Mucosa of rectum (tissue), 2 donors: ENCODE data around the gene ATP5ME.
"Not testable (repeated sequence)": the region's sequence is repeated elsewhere in the genome, so short reads cannot be mapped to it uniquely, and the experiment has no call there.

Experiments used
- H3K27ac ChIP-seq, 2 donors: one replicate each; pipeline ENCODE4 v1.7.0; 2013; ENCODE audit warnings: inconsistent platforms in 2 of 2, low read depth in 2 of 2, low read length in 2 of 2
- H3K27me3 ChIP-seq, 2 donors: one replicate each; pipeline ENCODE4 v1.7.0; 2013; ENCODE audit warnings: low read length in 2 of 2; ENCODE audit not compliant: control insufficient read depth in 2 of 2, insufficient read depth in 2 of 2
- H3K36me3 ChIP-seq, 2 donors: one replicate each; pipeline ENCODE4 v1.7.0; 2013; ENCODE audit warnings: low read length in 2 of 2; ENCODE audit not compliant: control insufficient read depth in 2 of 2, insufficient read depth in 2 of 2
- H3K4me1 ChIP-seq, 2 donors: one replicate each; pipeline ENCODE4 v1.7.0; 2013; ENCODE audit warnings: low read length in 2 of 2, mild to moderate bottlenecking in 1 of 2; ENCODE audit not compliant: control insufficient read depth in 2 of 2, insufficient read depth in 2 of 2
- H3K4me3 ChIP-seq, 2 donors: one replicate each; pipeline ENCODE4 v1.7.0; 2013; ENCODE audit warnings: low read length in 2 of 2
- H3K9ac ChIP-seq, 2 donors: one replicate each; pipeline ENCODE4 v1.7.0; 2013; ENCODE audit warnings: low read length in 2 of 2, low read depth in 1 of 2, mild to moderate bottlenecking in 1 of 2
- H3K9me3 ChIP-seq, 2 donors: one replicate each; pipeline ENCODE4 v1.7.0; 2013; ENCODE audit warnings: low read length in 2 of 2; ENCODE audit not compliant: control insufficient read depth in 2 of 2
- donor health status: healthy.
- donor health status: Normal muscosa, but diverticular disease.

The ATP5ME gene

GRCh38 chr4:705278-706082, 31.4 kb upstream of the ATP5ME start, which contains the start of gene PCGF3:
Gene PCGF3, plus strand, starts transcription at chr4:705832. Its CDS starts 27,849 bp downstream, at chr4:733681.
- H3K27me3 ChIP-seq = no peaks in the 10 kb centered on the region
- peak within 1 kb of the TSS; percentile 91 to 96 for H3K9ac ChIP-seq
- H3K27ac ChIP-seq = peak within 1 kb of the TSS; percentile 68 to 76
- peak within 1 kb of the TSS; percentile 81 to 85 for H3K4me3 ChIP-seq
- H3K9me3 ChIP-seq = no peaks in the 10 kb centered on the region
- H3K36me3 ChIP-seq = no peaks in the 10 kb centered on the region
- H3K4me1 ChIP-seq = peaks cover 16 to 17% of the 10 kb centered on the region in 2 donors

- no peaks in the 10 kb centered on the region for H3K27me3 ChIP-seq
- H3K27ac ChIP-seq = peak overlapping the region; percentile 50 to 70
- H3K4me1 ChIP-seq = peaks cover 16 to 17% of the 10 kb centered on the region in 2 donors
- no peaks in the 10 kb centered on the region for H3K9me3 ChIP-seq
- peak overlapping the region; percentile 68 to 81 for H3K4me3 ChIP-seq
- no peaks in the 10 kb centered on the region for H3K36me3 ChIP-seq
- peak overlapping the region; percentile 73 to 81 for H3K9ac ChIP-seq
These were observed 30.8 kb upstream of the ATP5ME start for GRCh38 chr4:704971-705277.

GRCh38 chr4:704198-704891, 30.3 kb upstream of the ATP5ME start:
- no peak overlapping the region for H3K27ac ChIP-seq
- no peak overlapping the region for H3K9ac ChIP-seq
- H3K4me1 ChIP-seq = peaks cover 16 to 17% of the 10 kb centered on the region in 2 donors
- H3K36me3 ChIP-seq = no peaks in the 10 kb centered on the region
- no peaks in the 10 kb centered on the region for H3K27me3 ChIP-seq
- H3K9me3 ChIP-seq = no peaks in the 10 kb centered on the region
- no peak overlapping the region for H3K4me3 ChIP-seq

GRCh38 chr4:703336-704197, 29.5 kb upstream of the ATP5ME start:
- Histone ChIP-seq H3K27me3 (no peaks in the 10 kb centered on the region), H3K4me1 (peaks cover 14 to 17% of the 10 kb centered on the region in 2 donors), H3K9me3 (no peaks in the 10 kb centered on the region), H3K27ac (no peak overlapping the region), H3K9ac (no peak overlapping the region), H3K36me3 (no peaks in the 10 kb centered on the region), H3K4me3 (no peak overlapping the region)

- Histone ChIP-seq H3K4me1 (peaks cover 10 to 11% of the 10 kb centered on the region in 2 donors), H3K27ac (no peak overlapping the region)
These were observed 28.6 kb upstream of the ATP5ME start for GRCh38 chr4:702618-703048.

GRCh38 chr4:700587-701264, 26.6 kb upstream of the ATP5ME start:
- no peaks in the 10 kb centered on the region for H3K36me3 ChIP-seq
- H3K4me1 ChIP-seq = peaks cover 5 to 6% of the 10 kb centered on the region in 2 donors
- H3K4me3 ChIP-seq = no peak overlapping the region
- H3K27me3 ChIP-seq = no peaks in the 10 kb centered on the region
- no peaks in the 10 kb centered on the region for H3K9me3 ChIP-seq
- no peak overlapping the region for H3K27ac ChIP-seq
- H3K9ac ChIP-seq = no peak overlapping the region

More at GRCh38 chr4:702618-703048, 28.6 kb upstream of the ATP5ME start:
- H3K9ac ChIP-seq = no peak overlapping the region
- no peaks in the 10 kb centered on the region for H3K36me3 ChIP-seq
- no peaks in the 10 kb centered on the region for H3K27me3 ChIP-seq
- H3K4me3 ChIP-seq = no peak overlapping the region
- H3K9me3 ChIP-seq = no peaks in the 10 kb centered on the region

- no peak overlapping the region for H3K27ac ChIP-seq
- no peaks in the 10 kb centered on the region for H3K36me3 ChIP-seq
These were observed 25.9 kb upstream of the ATP5ME start for GRCh38 chr4:699816-700580.

GRCh38 chr4:694341-694940, 20.4 kb upstream of the ATP5ME start:
- H3K27ac ChIP-seq, H3K4me1 ChIP-seq: not testable (repeated sequence)

More at GRCh38 chr4:699816-700580, 25.9 kb upstream of the ATP5ME start:
- Histone ChIP-seq H3K9ac (no peak overlapping the region), H3K4me1 (peaks cover 1 to 2% of the 10 kb centered on the region in 2 donors), H3K27me3 (no peaks in the 10 kb centered on the region), H3K9me3 (no peaks in the 10 kb centered on the region), H3K4me3 (no peak overlapping the region)

More at GRCh38 chr4:694341-694940, 20.4 kb upstream of the ATP5ME start:
- not testable (repeated sequence) for H3K27me3 ChIP-seq, H3K36me3 ChIP-seq, H3K4me3 ChIP-seq, H3K9ac ChIP-seq, H3K9me3 ChIP-seq
